Colonic mucosa (tissue), 4 donors: ENCODE measurements around the gene FARS2. TPM values are rescaled to one million over a fixed set of nuclear protein-coding genes. Genes with fewer than 3 reads are reported as not detected.

Experiments
- DNase-seq: peaks from one replicate; pipeline ENCODE4 v3.0.0-alpha.2; 2020
- H3K27ac ChIP-seq: fragments of 200-600 bp; one replicate; pipeline ENCODE4 v1.8.0; 2021
- H3K27me3 ChIP-seq: fragments of 200-600 bp; one replicate; pipeline ENCODE4 v1.8.0; 2021
- H3K36me3 ChIP-seq: fragments of 200-600 bp; one replicate; pipeline ENCODE4 v1.8.0; 2021
- H3K4me1 ChIP-seq: fragments of 200-600 bp; one replicate; pipeline ENCODE4 v1.8.0; 2021; ENCODE audit warnings: mild to moderate bottlenecking
- H3K4me3 ChIP-seq: fragments of 200-600 bp; one replicate; pipeline ENCODE4 v1.8.0; 2021
- H3K9ac ChIP-seq, 2 donors: one replicate each; pipeline ENCODE4 v1.7.0; 2013; ENCODE audit warnings: control low read depth in 2 of 2, low read depth in 2 of 2, low read length in 2 of 2
- H3K9me3 ChIP-seq: fragments of 200-600 bp; one replicate; pipeline ENCODE4 v1.8.0; 2021
- CTCF ChIP-seq: fragments of 200-600 bp; IDR thresholded peaks from one replicate; pipeline ENCODE4 v1.8.0; 2022; ENCODE audit warnings: antibody characterized with exemption, mild to moderate bottlenecking
- intact Hi-C: fragments of 100-400 bp; cut with DNase I; formaldehyde crosslinking; loops from one replicate; pipeline ENCODE4 v1.14.1; 2022
- total RNA-seq, 2 donors: library from RNA; stranded (reverse); fragmentation: NEBNext Ultra II Directional in 1 of 2; extraction: Animal tissue kit (Norgen Biotek cat#: 25700) in 1 of 2; gene quantifications; one replicate each; pipeline ENCODE4 v1.2.1, GENCODE V29; 2021
- donor health status: healthy.
- donor health status: DM: no; HTN: no; CAD: no.
- donor health status: DM: no; HTN: no; CAD: no.

FARS2 gene
- total RNA-seq, 2 donors from 2014 or later = 14.7 to 23.0 TPM

GRCh38 chr6:5290500-5290899 lies 29.2 kb downstream of the FARS2 start:
- H3K27ac ChIP-seq = no peak overlapping the region
- no peaks in the 10 kb centered on the region for H3K36me3 ChIP-seq
- intact Hi-C loops = no loop called here
- H3K9ac ChIP-seq = no peak overlapping the region
- H3K4me1 ChIP-seq = no peaks in the 10 kb centered on the region
- DNase-seq = no peak
- H3K9me3 ChIP-seq = no peaks in the 10 kb centered on the region
- TF ChIP-seq CTCF = no peak
- H3K27me3 ChIP-seq = no peaks in the 10 kb centered on the region
- H3K4me3 ChIP-seq = no peak overlapping the region

- Histone ChIP-seq H3K4me1 (no peaks in the 10 kb centered on the region), H3K9ac (no peak overlapping the region), H3K27ac (no peak overlapping the region), H3K9me3 (no peaks in the 10 kb centered on the region), H3K27me3 (no peaks in the 10 kb centered on the region), H3K36me3 (no peaks in the 10 kb centered on the region), H3K4me3 (no peak overlapping the region)
- no peak for DNase-seq
- TF ChIP-seq CTCF = no peak
- intact Hi-C loops = no loop called here
Measured at GRCh38 chr6:5292154-5292553, 30.8 kb downstream of the FARS2 start.

- no peak for TF ChIP-seq CTCF
- Histone ChIP-seq H3K4me3 (no peak overlapping the region), H3K9ac (no peak overlapping the region), H3K36me3 (no peaks in the 10 kb centered on the region), H3K27me3 (no peaks in the 10 kb centered on the region), H3K4me1 (no peaks in the 10 kb centered on the region), H3K27ac (no peak overlapping the region), H3K9me3 (no peaks in the 10 kb centered on the region)
- intact Hi-C loops = no loop called here
- DNase-seq = no peak
Measured at GRCh38 chr6:5293692-5294091, 32.4 kb downstream of the FARS2 start.

GRCh38 chr6:5294392-5295211 lies 33.3 kb downstream of the FARS2 start:
- intact Hi-C loops = no loop called here
- Histone ChIP-seq H3K36me3 (no peaks in the 10 kb centered on the region), H3K4me3 (no peak overlapping the region), H3K9ac (no peak overlapping the region), H3K4me1 (no peaks in the 10 kb centered on the region), H3K27me3 (no peaks in the 10 kb centered on the region), H3K9me3 (no peaks in the 10 kb centered on the region), H3K27ac (no peak overlapping the region)
- no peak for DNase-seq
- TF ChIP-seq CTCF = no peak

- no peak for TF ChIP-seq CTCF
- Histone ChIP-seq H3K9ac (no peak overlapping the region), H3K4me1 (no peaks in the 10 kb centered on the region), H3K27me3 (no peaks in the 10 kb centered on the region), H3K9me3 (no peaks in the 10 kb centered on the region), H3K27ac (no peak overlapping the region), H3K4me3 (no peak overlapping the region), H3K36me3 (no peaks in the 10 kb centered on the region)
- intact Hi-C loops = no loop called here
- DNase-seq = no peak
Measured at GRCh38 chr6:5295623-5296022, 34.3 kb downstream of the FARS2 start.
